Neural progenitor cell (in vitro differentiated cells): ENCODE data around the gene ORAI2.

ENCODE experiments used
- CTCF ChIP-seq: fragments of 200-600 bp; sonication (generic); IDR thresholded peaks from 2 replicates; pipeline ENCODE4 v1.5.1; 2017; ENCODE audit warnings: antibody characterized with exemption, mild to moderate bottlenecking
- EZH2 ChIP-seq: fragments of 200-600 bp; sonication (generic); IDR thresholded peaks from 2 replicates; pipeline ENCODE4 v1.6.1; 2017; ENCODE audit warnings: antibody characterized with exemption, mild to moderate bottlenecking, moderate library complexity

GRCh38 chr7:102412548-102412947 is 20.8 kb upstream of the ORAI2 start:
- TF ChIP-seq CTCF (peak; percentile 47), EZH2 (no peak)
